Ecto neural progenitor cell (in vitro differentiated cells): ENCODE results near the gene PEMT.
"Not testable (repeated sequence)": the region's sequence is repeated elsewhere in the genome, so short reads cannot be mapped to it uniquely, and the experiment has no call there.

ENCODE experiments used
- DNase-seq: peaks from one replicate; pipeline ENCODE4 v3.0.0-alpha.2; 2018; ENCODE audit warnings: low spot score

PEMT gene

DNA sequence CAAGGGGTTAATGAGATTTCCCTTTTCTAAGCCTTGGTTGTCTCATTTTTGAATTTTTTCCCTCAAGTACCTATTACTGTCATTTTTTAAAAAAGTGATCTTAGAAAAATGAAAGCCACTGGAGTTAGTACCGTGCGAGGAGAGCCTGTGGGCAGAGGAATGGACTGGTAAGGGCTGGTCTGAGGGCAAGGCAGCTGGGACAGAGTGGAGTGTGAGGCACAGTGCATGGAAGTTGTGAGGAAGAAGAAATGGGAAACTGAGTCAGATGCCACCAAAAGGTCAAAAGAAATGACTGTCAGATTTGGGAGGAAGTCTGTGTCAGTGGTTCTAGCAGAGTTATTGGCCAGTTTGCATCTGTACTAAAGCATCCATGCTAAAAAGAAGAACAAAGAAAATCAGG is 103.5 kb downstream of the PEMT start:
- no peak for DNase-seq

DNA sequence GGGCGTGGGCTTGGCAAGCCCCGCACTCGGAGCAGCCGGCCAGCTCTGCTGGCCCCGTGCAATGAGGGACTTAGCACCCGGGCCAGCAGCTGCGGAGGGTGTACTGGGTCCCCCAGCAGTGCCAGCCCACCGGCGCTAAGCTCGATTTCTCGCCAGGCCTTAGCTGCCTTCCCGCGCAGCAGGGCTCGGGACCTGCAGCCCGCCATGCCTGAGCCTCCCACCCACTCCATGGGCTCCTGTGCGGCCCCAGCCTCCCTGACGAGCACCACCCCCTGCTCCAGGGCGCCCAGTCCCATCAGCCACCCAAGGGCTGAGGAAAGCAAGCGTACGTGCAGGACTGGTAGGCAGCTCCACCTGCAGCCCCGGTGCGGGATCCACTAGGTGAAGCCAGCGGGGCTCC is 105.1 kb downstream of the PEMT start:
- not testable (repeated sequence) for DNase-seq

DNA sequence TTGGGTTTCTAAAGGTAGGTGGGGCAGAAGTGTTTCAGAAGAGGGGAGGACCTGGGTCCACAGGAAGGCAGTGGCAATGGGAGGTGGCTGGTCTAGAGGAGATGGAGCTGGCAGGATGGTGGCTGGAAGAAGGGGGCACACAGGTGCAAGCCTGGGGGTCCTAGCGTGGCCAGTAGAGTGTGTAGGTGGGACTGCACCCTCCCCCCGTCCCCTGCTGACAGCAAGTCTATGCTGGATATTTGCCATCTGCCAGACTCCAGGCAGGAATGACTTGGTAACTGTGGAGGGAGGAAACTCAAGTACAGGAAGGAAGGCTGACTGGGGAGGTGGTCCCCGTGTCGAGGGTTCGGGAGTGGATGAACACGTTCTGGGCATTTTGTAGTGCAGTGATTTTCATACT is 106.1 kb downstream of the PEMT start:
- DNase-seq: no peak

DNA sequence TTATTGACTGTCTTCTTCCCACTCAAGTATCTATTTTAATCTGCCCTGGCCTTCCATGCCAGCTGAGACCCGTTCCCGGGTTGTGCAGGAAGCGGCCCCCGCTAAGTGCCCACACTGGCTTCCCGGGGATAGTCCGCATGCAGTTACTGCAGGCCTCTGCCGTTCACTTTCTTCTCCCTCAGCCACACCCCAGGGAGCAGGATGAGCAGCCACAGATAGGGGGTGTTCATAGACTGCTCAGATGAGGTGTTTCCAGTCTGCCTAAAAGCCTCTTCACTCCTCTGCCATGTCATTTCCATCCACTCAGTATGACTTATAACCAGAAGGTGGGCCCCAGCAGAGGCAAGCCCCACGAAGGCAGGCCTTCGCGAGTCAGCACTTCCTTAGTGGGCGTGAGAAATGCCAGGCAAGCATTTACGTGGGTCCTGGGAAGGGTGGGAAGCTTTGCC is 107.0 kb downstream of the PEMT start:
- DNase-seq: no peak

DNA sequence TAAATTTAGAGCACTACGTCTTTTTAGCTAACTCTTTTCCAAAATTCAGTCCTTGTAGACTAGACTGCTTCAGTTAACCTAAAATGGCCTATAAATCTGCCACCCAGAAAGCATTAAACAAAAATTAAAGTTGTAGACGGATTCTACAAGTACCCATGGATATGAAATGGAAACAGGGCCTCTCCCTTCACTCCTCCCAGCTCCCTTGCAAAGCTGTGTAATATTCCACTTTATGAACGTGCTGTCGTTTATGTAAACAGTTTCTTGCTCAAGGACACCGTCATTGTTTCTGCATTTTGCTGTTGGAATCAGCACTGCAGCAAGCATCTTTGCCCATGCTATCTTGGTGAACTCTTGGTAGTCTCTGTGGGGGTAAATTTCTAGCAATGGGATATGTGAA is 109.6 kb downstream of the PEMT start:
- DNase-seq: no peak

DNA sequence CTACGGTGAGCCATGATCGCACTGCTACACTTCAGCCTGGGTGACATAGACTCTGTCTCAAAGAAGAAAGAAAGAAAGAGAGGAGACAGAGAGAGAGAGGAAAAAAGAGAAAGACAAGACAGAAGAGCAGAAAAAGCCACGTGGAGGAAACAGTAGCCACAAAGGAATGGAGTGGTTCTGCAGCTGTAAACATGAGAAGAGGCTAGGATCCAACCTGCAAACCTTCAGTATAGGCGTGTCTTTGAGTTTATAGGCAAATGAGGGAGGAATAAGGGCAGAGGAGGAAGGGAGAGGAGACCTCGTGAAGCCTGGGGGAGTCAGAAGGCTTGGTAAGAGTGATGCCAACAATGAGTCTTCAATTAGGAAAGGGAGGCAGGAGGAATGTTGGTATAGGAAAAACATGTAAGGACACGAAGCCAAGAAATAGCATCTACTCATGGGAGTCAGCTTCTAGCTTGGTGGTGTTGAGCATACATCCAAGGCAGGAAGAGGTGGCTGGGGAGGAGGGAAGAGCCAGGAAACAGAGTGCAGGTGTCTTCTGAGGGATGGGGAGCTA is 110.8 kb downstream of the PEMT start:
- no peak for DNase-seq

DNA sequence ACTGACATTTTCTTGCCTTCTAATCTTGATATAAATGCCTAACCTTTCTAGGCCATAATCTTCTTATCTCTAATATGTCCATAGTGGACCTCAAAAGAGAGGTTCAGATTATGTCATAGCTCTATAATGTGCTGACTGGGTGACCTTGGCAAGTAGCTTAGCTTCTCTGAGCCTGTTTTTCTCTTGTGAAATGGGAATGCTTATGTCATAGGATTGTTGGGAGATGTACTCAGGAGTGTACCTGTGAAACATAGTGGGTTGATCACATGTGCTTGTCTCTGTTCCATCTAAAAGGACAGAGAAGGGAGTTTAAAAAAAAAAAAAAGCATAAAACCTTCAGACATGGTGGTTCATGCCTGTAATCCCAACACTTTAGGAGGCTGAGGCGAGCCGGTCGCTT is 112.3 kb downstream of the PEMT start:
- no peak for DNase-seq

DNA sequence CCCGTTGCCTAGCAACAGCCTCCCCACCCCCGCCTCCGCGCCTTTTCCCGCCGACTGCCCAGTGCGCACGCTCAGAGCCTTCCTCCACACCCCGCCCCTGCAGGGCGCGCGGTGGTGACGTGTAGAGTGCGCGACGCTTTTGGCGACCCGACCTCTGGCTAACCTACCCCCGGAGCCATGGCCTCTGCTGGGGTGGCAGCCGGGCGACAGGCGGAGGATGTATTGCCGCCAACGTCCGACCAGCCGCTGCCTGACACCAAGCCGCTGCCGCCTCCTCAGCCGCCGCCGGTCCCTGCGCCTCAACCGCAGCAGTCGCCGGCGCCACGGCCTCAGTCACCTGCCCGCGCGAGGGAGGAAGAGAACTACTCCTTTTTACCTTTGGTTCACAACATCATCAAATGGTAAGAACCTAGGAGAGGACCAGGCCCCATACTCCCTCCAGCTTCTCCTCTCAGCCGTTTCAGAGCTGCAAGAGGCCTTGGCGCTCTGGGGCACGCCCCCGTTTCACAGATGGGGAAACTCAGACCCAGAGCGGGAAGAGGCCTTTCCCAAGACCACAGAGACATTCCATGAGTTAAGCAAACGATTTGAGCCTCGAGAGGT is 114.5 kb downstream of the PEMT start, which contains the start of gene MED9:
Gene MED9 (plus strand): TSS at position 136 of the 603 bp plus-strand sequence. CDS start 42 bp downstream, at position 178.
- peak; percentile 99 for DNase-seq

DNA sequence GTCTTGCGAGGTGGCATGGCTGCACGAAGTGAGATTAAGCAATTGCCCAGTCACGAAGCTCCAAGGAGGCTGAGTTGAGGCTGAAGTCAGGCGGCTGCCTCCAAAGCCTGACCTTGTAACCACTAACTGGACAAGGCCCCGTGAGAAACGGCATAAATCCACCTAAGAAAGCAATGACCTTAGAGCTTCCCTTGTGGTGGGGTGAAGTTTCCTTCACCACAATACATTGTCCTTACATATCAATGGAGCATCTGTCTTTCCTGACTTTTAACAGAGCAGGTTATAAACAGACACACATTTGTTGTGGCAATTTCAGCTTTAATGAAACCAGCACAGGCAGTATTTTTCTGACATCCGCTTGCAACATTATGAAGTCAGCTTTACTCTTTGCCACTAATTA is 117.2 kb downstream of the PEMT start:
- no peak for DNase-seq

DNA sequence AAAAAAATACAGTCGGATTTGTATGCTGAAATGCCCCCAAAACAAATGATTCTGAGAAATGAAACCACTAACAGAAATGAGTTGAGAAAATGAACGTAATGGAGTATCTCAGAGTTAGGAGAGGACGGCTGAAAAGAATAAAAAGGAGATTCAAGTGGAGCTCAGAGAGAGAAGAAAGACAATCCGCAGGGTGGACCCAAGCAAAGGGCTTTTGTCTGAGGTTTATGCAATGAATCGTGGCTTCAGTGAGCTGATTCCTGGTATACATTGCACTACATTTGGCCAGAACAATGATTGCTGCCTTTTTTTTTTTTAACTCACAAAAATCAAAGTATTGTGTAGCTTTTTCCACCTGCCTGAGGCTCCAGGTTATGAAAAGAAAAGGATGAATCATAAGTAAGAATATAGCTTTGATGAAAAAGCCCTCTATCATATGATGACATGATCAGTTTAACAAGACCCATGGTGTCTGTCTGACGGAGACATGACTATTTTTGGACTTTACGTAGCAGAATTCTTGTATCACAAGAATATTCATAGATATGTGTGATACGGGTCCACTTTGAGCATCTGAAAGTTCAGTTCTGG is 119.1 kb downstream of the PEMT start:
- DNase-seq: no peak

DNA sequence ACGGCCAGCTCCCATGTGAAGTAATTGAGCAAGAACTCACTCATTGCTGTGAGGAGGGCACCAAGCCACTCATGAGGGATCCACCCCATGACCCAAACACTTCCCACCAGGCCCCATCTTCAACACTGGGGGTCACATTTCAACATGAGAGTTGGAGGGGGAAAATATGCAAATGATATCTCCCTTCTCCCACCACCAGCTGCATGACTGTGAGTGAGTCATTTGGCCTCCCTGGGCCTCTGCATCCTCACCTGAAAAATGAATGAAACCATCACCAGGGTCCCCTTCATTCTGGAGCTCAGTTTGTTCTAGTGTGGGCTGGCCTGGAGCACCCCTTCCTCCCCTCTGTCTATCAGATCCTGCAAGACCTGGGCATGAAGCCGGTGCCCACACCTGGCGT is 121.5 kb downstream of the PEMT start:
- DNase-seq: no peak

DNA sequence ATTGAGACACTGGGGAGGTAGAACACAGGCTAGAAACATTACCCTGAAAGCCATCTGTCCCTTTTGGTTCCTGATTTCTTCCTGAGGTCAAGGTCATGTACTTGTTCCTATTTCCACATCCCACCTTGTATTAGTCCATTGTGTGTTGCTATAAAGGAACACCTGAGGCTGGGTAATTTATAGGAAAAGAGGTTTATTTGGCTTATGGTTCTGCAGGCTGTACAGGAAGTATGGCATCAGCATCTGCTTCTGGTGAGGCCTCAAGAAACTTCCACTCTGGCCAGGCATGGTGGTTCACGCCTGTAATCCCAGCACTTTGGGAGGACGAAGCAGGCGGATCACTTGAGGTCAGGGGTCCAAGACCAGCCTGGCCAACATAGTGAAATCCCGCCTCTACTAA is 122.2 kb downstream of the PEMT start:
- DNase-seq: no peak

DNA sequence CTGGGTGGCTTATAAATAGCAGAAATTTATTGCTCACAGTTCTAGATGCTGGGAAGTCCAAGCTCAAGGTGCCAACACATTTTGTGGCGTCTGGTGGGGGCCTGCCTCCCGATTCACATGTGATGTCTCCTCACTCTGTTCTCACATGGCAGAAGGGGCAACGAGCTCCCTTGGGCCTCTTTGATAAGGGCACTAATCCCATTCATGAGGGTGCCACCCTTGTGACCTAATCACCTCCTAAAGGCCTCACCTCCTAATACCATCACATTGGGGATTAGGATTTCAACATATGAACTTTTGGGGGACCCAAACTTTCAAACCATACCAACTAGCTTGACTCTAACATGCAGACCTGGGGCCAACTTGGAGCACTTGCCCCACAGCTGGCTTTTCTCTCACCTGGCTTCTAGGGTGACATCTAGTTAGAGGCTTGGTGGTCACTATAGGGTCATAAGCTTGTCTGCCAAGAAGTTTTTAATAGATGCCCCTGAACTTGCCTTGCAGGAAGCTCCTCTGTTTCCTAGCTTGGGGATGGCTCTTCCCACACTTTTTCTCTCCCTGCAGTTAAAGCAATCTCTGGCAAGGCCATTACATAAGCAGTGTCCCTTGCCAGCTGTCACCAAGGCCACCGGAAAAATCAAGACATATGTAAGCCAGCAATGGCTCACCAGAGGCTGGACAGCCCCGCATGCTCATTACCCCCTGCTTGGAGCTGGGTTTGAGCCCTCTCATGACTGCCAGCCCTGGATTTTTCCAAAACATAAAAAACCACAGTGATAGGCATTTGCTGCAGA is 123.1 kb downstream of the PEMT start:
- DNase-seq: no peak

DNA sequence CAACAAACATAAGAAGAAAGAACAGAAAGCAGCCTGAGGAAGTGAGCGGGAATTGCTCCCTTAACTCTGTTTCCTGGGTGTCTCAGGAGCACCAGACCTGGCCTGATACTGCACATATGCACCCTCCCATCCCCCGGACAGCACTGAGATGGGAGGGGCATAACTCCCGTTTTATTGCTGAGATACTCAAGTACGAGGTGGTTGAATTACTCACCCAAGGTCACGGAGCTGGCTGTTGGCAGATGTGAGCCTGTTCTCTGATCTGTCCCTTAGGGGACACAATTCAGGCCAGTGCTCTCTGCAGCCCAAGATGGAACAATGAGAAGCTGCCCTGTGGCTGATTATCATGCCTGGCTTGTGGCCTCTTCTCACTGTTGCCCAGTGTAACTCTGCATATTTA is 123.8 kb downstream of the PEMT start:
- DNase-seq: no peak

DNA sequence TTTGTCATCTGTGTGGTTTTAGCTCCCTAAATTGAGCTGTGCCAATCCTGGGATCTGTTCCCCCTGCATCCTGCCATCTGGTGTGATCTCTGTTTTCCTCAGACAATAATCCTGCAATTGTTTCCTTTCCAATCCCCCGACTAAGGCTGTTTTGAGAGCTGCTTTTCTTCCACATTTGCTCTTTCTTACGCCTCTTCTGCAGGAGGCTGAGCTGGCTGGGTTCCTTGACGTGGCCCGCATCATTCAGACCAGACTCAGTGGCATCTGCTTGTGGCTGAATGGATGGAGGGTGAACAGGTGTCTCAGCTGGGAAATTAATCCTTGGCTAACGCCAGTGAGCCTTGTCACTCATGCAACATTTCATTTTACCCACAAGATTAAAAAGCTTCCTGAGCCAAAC is 124.5 kb downstream of the PEMT start:
- DNase-seq: no peak

DNA sequence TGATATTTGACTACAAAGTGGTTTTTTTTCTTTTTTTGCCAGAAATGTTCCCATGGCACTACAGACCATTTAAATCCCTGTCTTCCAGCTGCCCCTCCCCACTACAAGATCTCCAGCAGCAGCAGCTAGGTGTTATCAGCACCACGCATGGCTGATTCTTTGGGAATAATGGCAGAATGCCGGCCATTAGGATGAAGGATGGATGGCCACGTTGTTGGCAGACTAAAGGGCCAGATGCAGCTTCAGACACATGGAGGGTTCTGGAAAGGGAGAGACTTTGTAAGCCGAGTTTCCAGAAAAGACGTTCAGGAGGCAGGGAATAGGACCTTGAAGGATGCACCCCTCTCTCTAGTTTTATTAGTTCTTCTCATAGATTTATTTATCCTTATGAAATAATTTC is 125.0 kb downstream of the PEMT start:
- DNase-seq: no peak

DNA sequence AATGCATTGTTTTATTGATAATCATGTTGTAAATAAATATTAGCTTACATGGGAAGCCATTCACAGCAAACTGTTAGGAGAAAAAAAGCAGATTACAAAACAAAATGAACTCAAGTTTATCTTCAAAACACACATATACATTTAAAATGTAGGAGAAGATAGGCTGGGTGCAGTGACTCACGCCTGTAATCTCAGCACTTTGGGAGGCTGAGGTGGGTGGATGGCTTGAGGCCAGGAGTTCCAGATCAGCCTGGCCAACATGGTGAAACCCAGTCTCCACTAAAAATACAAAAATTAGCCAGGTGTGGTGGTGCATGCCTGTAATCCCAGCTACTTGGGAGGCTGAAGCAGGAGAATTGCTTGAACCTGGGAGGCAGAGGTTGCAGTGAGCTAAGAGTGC is 125.6 kb downstream of the PEMT start:
- not testable (repeated sequence) for DNase-seq

DNA sequence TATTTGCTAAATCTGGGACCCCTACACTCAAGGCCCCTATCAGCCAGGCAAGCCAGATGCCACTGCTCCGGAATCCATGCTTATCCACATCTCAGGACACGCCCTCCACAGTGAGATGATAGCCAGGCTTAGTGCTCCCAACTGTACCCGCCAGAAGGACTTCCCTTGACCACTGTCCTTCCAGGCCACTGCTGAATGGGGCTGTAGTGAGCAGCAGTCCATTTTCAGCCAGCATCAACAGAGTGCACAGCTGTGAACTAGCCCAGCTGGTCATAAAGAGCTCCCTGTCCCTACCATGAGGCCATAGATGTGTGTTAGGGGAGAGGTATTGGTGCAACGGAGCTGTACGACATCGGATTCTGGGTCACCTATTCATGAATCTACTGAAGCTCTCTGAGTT is 127.7 kb downstream of the PEMT start:
- no peak for DNase-seq

DNA sequence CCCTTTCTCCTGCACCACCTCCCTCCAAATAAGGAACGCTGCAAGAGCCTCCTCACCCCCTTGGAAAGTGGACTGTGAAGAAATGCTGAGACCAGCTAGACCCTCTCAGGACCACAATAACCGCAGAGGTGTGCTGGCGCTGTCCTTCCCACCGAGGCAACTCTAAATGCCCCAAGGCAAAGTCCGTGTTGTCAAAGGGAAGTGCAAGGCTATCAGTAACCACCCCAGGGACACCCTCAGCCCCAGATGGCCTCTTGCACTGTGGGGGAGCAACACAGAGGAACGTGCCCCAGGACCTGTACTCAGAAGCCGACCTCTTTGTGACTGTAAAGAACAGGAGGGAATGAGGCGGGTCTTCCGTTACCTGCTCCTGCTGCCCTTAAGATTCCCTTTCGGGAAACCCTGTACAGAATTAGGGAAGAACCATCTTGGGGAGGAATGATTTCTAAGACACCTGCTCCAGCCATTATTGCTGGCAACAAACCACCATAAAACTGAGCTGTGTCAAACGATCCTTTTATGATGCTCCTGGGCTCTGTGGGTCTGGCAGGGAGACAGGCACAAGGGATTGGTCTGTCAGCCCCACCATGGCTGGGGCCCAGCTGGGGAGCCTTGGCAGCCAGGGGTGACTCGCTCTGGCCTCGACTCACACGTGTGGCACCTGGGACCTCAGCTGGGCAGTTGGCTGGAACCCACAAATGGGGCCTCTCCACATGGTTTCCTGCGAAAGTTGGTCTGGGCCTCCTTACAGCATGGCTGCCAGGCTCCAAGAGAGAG is 129.3 kb downstream of the PEMT start:
- no peak for DNase-seq

DNA sequence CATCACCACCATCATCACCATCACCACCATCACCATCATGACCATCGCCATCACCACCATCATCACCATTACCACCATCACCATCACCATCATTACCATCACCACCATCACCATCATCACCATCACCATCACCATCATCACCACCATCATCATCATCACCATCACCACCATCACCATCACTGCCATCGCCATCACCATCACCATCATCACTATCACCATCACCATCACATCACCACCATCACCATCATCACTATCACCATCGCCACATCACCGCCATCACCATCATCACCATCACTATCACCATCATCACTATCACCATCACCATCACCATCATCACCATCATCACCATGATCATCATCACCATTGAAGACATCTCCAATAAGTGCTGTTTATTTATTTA is 131.5 kb downstream of the PEMT start:
- no peak for DNase-seq

DNA sequence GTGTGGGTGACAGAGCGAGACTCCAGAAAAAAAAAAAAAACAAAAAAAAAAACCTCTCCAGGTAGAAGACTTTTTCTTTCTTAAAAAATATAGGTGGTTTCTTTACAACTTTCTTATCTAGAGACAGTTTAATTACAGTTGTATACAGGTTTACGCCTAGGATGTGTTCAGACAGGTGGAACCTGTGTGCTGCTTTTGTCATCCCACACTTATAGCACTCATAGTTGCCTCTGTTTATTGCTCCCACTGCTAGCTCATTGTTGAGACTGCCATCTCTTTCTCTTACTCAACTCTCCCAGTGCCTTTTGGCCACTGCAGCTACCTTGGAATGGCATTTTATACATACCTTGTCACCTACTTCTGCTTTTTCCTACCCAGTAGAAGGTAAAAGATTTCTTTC is 133.8 kb downstream of the PEMT start:
- DNase-seq: no peak

DNA sequence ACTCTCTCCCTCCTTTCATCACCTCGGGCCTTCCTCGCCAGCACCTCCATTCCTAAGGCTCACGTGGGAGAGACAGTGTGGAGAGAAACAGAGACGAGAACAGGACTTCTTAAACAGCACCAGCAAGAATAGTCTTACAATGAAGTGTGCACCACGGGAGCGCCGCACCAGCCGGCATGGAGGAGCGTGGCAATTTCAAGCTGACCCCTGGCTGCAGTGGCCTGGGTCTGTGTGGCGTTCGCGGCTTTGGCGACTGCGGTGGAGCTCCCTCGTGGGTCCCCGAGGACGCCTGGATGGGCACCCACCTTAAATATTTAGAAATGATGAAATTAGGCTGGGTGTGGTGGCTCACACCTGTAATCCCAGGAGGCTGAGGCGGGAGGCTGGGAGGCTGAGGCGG is 135.3 kb downstream of the PEMT start:
- DNase-seq: no peak
